GM18508 (cell line): ENCODE data around the gene NPIPB2.

Source experiments
- ATAC-seq: cut with Tn5 transposase; IDR thresholded peaks from one replicate; pipeline ENCODE4 v1.9.1; 2021; ENCODE audit warnings: moderate number of reproducible peaks; ENCODE audit not compliant: insufficient read depth, unreplicated experiment

The NPIPB2 gene

GRCh38 chr16:11907160-11907970 lies 34.5 kb downstream of the NPIPB2 start:
- ATAC-seq: no peak

GRCh38 chr16:11903906-11904305 lies 37.9 kb downstream of the NPIPB2 start:
- ATAC-seq: no peak

- ATAC-seq: no peak
These were observed 40.8 kb downstream of the NPIPB2 start for GRCh38 chr16:11901091-11901490.

- ATAC-seq: no peak
These were observed 45.2 kb downstream of the NPIPB2 start for GRCh38 chr16:11896486-11897176.

GRCh38 chr16:11893571-11893970 lies 48.3 kb downstream of the NPIPB2 start:
- no peak for ATAC-seq

GRCh38 chr16:11892761-11893160 lies 49.1 kb downstream of the NPIPB2 start:
- no peak for ATAC-seq

- no peak for ATAC-seq
These were observed 51.4 kb downstream of the NPIPB2 start for GRCh38 chr16:11890231-11890965.

GRCh38 chr16:11886881-11887280 lies 55.0 kb downstream of the NPIPB2 start:
- ATAC-seq: no peak

GRCh38 chr16:11884035-11884434 lies 57.8 kb downstream of the NPIPB2 start:
- no peak for ATAC-seq

- no peak for ATAC-seq
These were observed 61.8 kb downstream of the NPIPB2 start for GRCh38 chr16:11880007-11880406.

- ATAC-seq: no peak
These were observed 64.5 kb downstream of the NPIPB2 start for GRCh38 chr16:11877374-11877773.
